H1 (cell line): Measurements from ENCODE around the gene HSFX2.

ENCODE experiments used
- CEBPB ChIP-seq: IDR thresholded peaks from 2 replicates; pipeline ENCODE4 v1.6.1; 2012; ENCODE audit warnings: low read depth, low read length
- CHD1 ChIP-seq: IDR thresholded peaks from 2 replicates; pipeline ENCODE4 v1.6.1; 2012; ENCODE audit warnings: low read depth, low read length, improper control_type of control experiment
- E2F6 ChIP-seq: IDR thresholded peaks from 2 replicates; pipeline ENCODE4 v1.6.1; 2012; ENCODE audit warnings: inconsistent platforms
- EGR1 ChIP-seq: IDR thresholded peaks from 2 replicates; pipeline ENCODE4 v1.6.1; 2011; ENCODE audit warnings: low read depth, low read length, borderline replicate concordance
- EP300 ChIP-seq, 2 experiments: IDR thresholded peaks; 1 replicate in 1 of 2; 2 replicates in 1 of 2; pipeline ENCODE4 v1.6.1; 2011 to 2012; ENCODE audit warnings: low read depth in 2 of 2, low read length in 2 of 2, mild to moderate bottlenecking in 2 of 2, borderline replicate concordance in 1 of 2, inconsistent platforms in 1 of 2, moderate library complexity in 1 of 2
- HDAC2 ChIP-seq, 2 experiments: fragments of 300-600 bp in 1 of 2; sonication (generic) in 1 of 2; IDR thresholded peaks; 2 replicates each; pipeline ENCODE4 v1.6.1; 2011 to 2012; ENCODE audit warnings: low read depth in 2 of 2, low read length in 2 of 2, mild to moderate bottlenecking in 2 of 2, moderate library complexity in 2 of 2, borderline replicate concordance in 1 of 2, inconsistent platforms in 1 of 2
- HDAC6 ChIP-seq: IDR thresholded peaks from one replicate; pipeline ENCODE4 v1.7.1; 2012; ENCODE audit warnings: low read depth, mild to moderate bottlenecking, inconsistent platforms, low read length, moderate library complexity
- NANOG ChIP-seq: IDR thresholded peaks from 2 replicates; pipeline ENCODE4 v1.6.1; 2011; ENCODE audit warnings: low read length, low read depth, mild to moderate bottlenecking, inconsistent platforms; ENCODE audit not compliant: insufficient read depth, poor library complexity, severe bottlenecking
- POLR2A ChIP-seq, 2 experiments: IDR thresholded peaks; 1 replicate in 1 of 2; 2 replicates in 1 of 2; pipeline ENCODE4 v1.6.1; 2011; ENCODE audit warnings: low read depth in 2 of 2, low read length in 2 of 2, mild to moderate bottlenecking in 2 of 2; ENCODE audit errors: control extremely low read depth in 1 of 2
- POLR2AphosphoS5 ChIP-seq: IDR thresholded peaks from 2 replicates; pipeline ENCODE4 v1.6.1; 2011; ENCODE audit warnings: low read depth, low read length
- RAD21 ChIP-seq, 2 experiments: IDR thresholded peaks in 1 of 2; conservative IDR thresholded peaks in 1 of 2; 2 replicates each; pipeline ENCODE4 v1.6.1; 2011; ENCODE audit warnings: low read depth in 2 of 2, low read length in 2 of 2, improper control_type of control experiment in 1 of 2, inconsistent platforms in 1 of 2, mild to moderate bottlenecking in 1 of 2, moderate library complexity in 1 of 2
- RFX5 ChIP-seq: IDR thresholded peaks from 2 replicates; pipeline ENCODE4 v1.6.1; 2011; ENCODE audit warnings: low read depth, low read length, improper control_type of control experiment, borderline replicate concordance
- ZNF274 ChIP-seq: IDR thresholded peaks from 2 replicates; pipeline ENCODE4 v1.7.0; 2012; ENCODE audit warnings: low read length, borderline replicate concordance; ENCODE audit errors: extremely low read depth
- TF ChIP-seq, protein P1 (sequence below), 3 experiments: IDR thresholded peaks; 1 replicate in 2 of 3; 2 replicates in 1 of 3; pipeline versions ENCODE4 v1.5.1 to v1.6.1; 2011; ENCODE audit warnings: low read length in 3 of 3, mild to moderate bottlenecking in 3 of 3, inconsistent platforms in 2 of 3, low read depth in 1 of 3, moderate library complexity in 1 of 3; ENCODE audit not compliant: insufficient read depth in 1 of 3; ENCODE audit errors: control extremely low read depth in 1 of 3

DNA sequence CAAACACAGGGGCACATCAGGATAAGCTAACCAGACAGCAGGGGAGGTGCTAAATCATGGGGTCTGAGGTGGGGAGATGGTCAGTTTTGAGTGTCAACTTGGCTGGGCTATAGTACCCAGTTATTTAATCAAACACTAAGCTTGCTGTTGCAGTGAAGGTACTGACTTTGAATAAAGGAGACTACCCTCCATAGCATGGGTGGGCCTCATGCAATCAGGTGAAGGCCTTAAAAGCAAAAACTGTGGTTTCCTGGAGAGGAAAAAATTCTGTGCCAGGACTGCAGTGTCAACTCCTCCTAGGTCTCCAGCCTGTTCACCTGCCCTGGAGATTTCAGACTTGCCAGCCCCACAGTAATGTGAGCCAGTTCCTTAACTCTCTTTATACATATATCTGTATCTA, 12.6 kb upstream of the HSFX2 start:
- TF ChIP-seq, protein P1, sequence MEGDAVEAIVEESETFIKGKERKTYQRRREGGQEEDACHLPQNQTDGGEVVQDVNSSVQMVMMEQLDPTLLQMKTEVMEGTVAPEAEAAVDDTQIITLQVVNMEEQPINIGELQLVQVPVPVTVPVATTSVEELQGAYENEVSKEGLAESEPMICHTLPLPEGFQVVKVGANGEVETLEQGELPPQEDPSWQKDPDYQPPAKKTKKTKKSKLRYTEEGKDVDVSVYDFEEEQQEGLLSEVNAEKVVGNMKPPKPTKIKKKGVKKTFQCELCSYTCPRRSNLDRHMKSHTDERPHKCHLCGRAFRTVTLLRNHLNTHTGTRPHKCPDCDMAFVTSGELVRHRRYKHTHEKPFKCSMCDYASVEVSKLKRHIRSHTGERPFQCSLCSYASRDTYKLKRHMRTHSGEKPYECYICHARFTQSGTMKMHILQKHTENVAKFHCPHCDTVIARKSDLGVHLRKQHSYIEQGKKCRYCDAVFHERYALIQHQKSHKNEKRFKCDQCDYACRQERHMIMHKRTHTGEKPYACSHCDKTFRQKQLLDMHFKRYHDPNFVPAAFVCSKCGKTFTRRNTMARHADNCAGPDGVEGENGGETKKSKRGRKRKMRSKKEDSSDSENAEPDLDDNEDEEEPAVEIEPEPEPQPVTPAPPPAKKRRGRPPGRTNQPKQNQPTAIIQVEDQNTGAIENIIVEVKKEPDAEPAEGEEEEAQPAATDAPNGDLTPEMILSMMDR (IDR thresholded peaks at IDR 0.05; ENCODE audit: control extremely low read depth in 1 of 3, insufficient read depth in 1 of 3, low read depth in 1 of 3, low read length in 3 of 3): no peak
- TF ChIP-seq POLR2A (IDR thresholded peaks at IDR 0.05; ENCODE audit: control extremely low read depth in 1 of 2, low read depth in 2 of 2, low read length in 2 of 2) (no peak), NANOG (no peak), POLR2AphosphoS5 (no peak), ZNF274 (no peak), HDAC2 (IDR thresholded peaks at IDR 0.05; ENCODE audit: borderline replicate concordance in 1 of 2, low read depth in 2 of 2, low read length in 2 of 2) (no peak), HDAC6 (no peak), EGR1 (no peak), E2F6 (no peak), RAD21 (IDR thresholded peaks at IDR 0.05 in 1 of 2, conservative IDR thresholded peaks at IDR 0.05 in 1 of 2; ENCODE audit: low read depth in 2 of 2, low read length in 2 of 2) (no peak), RFX5 (no peak), CHD1 (no peak), CEBPB (no peak), EP300 (IDR thresholded peaks at IDR 0.05; ENCODE audit: borderline replicate concordance in 1 of 2, low read depth in 2 of 2, low read length in 2 of 2) (no peak)
